Keratinocyte (primary cell): Measurements from ENCODE around the gene GPR3. TPM values are rescaled to one million over a fixed set of nuclear protein-coding genes. Genes with fewer than 3 reads are reported as not detected.

Experiments
- DNase-seq: peaks from one replicate; pipeline ENCODE4 v3.0.0-alpha.2; 2011; ENCODE audit warnings: low read depth, missing footprints, low spot score
- FAIRE-seq: peaks from 2 replicates; lab custom pipeline; 2011; peaks lifted over from hg19 to GRCh38; lab: Jason Lieb, UNC
- H2AFZ ChIP-seq: 2 replicates; pipeline ENCODE4 v1.6.0; 2012; ENCODE audit warnings: low read length, control low read depth, inconsistent platforms; ENCODE audit not compliant: control insufficient read depth
- H3K27ac ChIP-seq: 2 replicates; pipeline ENCODE4 v1.5.1; 2011; ENCODE audit warnings: low read length; ENCODE audit not compliant: control insufficient read depth, insufficient read depth
- H3K27me3 ChIP-seq: 3 replicates; pipeline ENCODE4 v1.6.0; 2011; ENCODE audit warnings: low read length; ENCODE audit not compliant: control insufficient read depth, insufficient read depth; ENCODE audit errors: extremely low read depth
- H3K36me3 ChIP-seq, 2 experiments: 2 replicates in 1 of 2; 3 replicates in 1 of 2; pipeline ENCODE4 v1.5.1; 2011; ENCODE audit warnings: low read length in 2 of 2, mild to moderate bottlenecking in 1 of 2; ENCODE audit not compliant: control insufficient read depth in 2 of 2, insufficient read depth in 2 of 2; ENCODE audit errors: extremely low read depth in 1 of 2
- H3K4me1 ChIP-seq: 3 replicates; pipeline ENCODE4 v1.5.1; 2011; ENCODE audit warnings: low read length; ENCODE audit not compliant: control insufficient read depth, insufficient read depth; ENCODE audit errors: extremely low read depth
- H3K4me2 ChIP-seq: 3 replicates; pipeline ENCODE4 v1.6.0; 2011; ENCODE audit warnings: low read depth, low read length; ENCODE audit not compliant: control insufficient read depth, insufficient read depth; ENCODE audit errors: extremely low read depth
- H3K4me3 ChIP-seq, 3 experiments: fragments of 200-600 bp in 1 of 3; sonication (generic) in 1 of 3; 2 replicates in 2 of 3; 3 replicates in 1 of 3; pipeline ENCODE4 v1.5.1; 2011 to 2016; ENCODE audit warnings: low read length in 3 of 3, mild to moderate bottlenecking in 3 of 3, control low read depth in 2 of 3, inconsistent platforms in 1 of 3, low read depth in 1 of 3, mixed read lengths in 1 of 3, mixed run types in 1 of 3, moderate library complexity in 1 of 3; ENCODE audit not compliant: control insufficient read depth in 2 of 3, insufficient read depth in 2 of 3; ENCODE audit errors: extremely low read depth in 1 of 3
- H3K79me2 ChIP-seq: 2 replicates; pipeline ENCODE4 v1.6.0; 2012; ENCODE audit warnings: low read length; ENCODE audit not compliant: control insufficient read depth, insufficient read depth
- H3K9ac ChIP-seq: 3 replicates; pipeline ENCODE4 v1.6.0; 2011; ENCODE audit warnings: low read length; ENCODE audit not compliant: control insufficient read depth, insufficient read depth; ENCODE audit errors: extremely low read depth
- H3K9me1 ChIP-seq: 3 replicates; pipeline ENCODE4 v1.6.0; 2011; ENCODE audit warnings: low read length; ENCODE audit not compliant: control insufficient read depth, insufficient read depth; ENCODE audit errors: extremely low read depth
- H3K9me3 ChIP-seq: 2 replicates; pipeline ENCODE4 v1.5.1; 2012; ENCODE audit warnings: low read depth, low read length; ENCODE audit not compliant: control insufficient read depth
- H4K20me1 ChIP-seq: 3 replicates; pipeline ENCODE4 v1.6.0; 2011; ENCODE audit warnings: low read length; ENCODE audit not compliant: control insufficient read depth, insufficient read depth; ENCODE audit errors: extremely low read depth
- EZH2 ChIP-seq: IDR thresholded peaks from one replicate; pipeline ENCODE4 v1.6.1; 2012; ENCODE audit warnings: inconsistent platforms, mild to moderate bottlenecking, low read length, moderate library complexity
- dilution Hi-C: fragments of 300-500 bp; cut with MboI; formaldehyde crosslinking; loops from one replicate; pipeline ENCODE4 v1.7.0; 2020; ENCODE audit warnings: low sequenced_read_pairs; ENCODE audit not compliant: extremely low pct_ligation_motif_present
- polyA plus RNA-seq, 5 experiments: library from polyadenylated mRNA; depleted of rRNA in 3 of 5; stranded (reverse) in 3 of 5; stranded (forward) in 1 of 5; unstranded in 1 of 5; fragments of >200 nt; gene quantifications; 1 replicate in 1 of 5; 2 replicates in 3 of 5; 3 replicates in 1 of 5; pipeline versions ENCODE4 v1.2.1 to v1.2.3, GENCODE V29; 2011 to 2012; ENCODE audit warnings: missing spikeins in 2 of 5, low read depth in 1 of 5, low replicate concordance in 1 of 5
- TF ChIP-seq, protein P1 (sequence below), 3 experiments: IDR thresholded peaks in 1 of 3; conservative IDR thresholded peaks in 1 of 3; optimal IDR thresholded peaks in 1 of 3; 2 replicates in 2 of 3; 3 replicates in 1 of 3; pipeline versions ENCODE3 to v1.5.1; 2011; ENCODE audit warnings: low read length in 3 of 3, mild to moderate bottlenecking in 3 of 3, moderate library complexity in 2 of 3, control low read depth in 1 of 3, inconsistent platforms in 1 of 3; ENCODE audit not compliant: insufficient read depth in 2 of 3; ENCODE audit errors: extremely low read depth in 1 of 3

The GPR3 gene
- polyA plus RNA-seq, 1 donor (not counting 4 experiments of a cell fraction or from before 2014, with no cell fraction given), result 1.4 TPM

DNA sequence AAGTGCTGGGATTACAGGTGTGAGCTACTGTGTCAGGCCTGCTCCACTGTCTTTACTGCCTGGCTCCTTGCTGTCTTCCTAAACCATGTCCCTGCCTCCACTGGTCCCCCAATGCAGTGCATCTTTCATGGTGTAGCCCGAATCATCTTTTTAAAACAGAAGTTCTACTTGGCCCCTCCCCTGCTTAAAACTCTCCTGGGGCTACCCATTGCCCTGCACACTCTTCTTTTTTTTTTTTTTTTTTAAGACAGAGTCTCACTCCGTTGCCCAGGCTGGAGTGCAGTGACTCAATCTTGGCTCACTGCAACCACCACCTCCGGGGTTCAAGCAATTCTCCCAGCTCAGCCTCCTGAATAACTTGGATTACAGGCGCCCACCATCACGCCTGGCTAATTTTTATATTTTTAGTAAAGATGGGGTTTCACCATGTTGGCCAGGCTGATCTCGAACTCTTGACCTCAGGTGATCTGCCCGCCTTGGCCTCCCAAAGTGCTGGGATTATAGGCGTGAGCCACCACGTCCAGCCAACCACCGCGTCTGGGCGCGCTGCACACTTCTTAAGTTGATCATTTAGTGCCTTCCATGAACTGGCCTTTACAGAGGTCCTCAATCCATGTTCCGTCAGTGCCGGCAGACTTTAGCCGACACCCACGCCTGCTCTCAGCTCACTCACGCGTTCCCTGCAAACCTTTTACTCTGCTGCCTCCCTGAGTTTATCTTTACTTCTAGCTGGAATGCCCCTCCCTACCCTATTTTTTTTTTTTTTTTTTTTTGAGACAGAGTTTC is 20.2 kb upstream of the GPR3 start:
- Histone ChIP-seq H3K4me1 (peaks cover 22% of the 10 kb centered on the region), H3K9me1 (no peaks in the 10 kb centered on the region), H4K20me1 (no peaks in the 10 kb centered on the region), H3K27me3 (no peaks in the 10 kb centered on the region), H3K9ac (no peak overlapping the region), H3K27ac (no peak overlapping the region), H3K9me3 (no peaks in the 10 kb centered on the region), H3K4me3 (no peak overlapping the region), H3K79me2 (no peaks in the 10 kb centered on the region), H3K36me3 (no peaks in the 10 kb centered on the region), H2AFZ (no peak overlapping the region), H3K4me2 (no peak overlapping the region)
- no peak for TF ChIP-seq EZH2
- TF ChIP-seq, protein P1, sequence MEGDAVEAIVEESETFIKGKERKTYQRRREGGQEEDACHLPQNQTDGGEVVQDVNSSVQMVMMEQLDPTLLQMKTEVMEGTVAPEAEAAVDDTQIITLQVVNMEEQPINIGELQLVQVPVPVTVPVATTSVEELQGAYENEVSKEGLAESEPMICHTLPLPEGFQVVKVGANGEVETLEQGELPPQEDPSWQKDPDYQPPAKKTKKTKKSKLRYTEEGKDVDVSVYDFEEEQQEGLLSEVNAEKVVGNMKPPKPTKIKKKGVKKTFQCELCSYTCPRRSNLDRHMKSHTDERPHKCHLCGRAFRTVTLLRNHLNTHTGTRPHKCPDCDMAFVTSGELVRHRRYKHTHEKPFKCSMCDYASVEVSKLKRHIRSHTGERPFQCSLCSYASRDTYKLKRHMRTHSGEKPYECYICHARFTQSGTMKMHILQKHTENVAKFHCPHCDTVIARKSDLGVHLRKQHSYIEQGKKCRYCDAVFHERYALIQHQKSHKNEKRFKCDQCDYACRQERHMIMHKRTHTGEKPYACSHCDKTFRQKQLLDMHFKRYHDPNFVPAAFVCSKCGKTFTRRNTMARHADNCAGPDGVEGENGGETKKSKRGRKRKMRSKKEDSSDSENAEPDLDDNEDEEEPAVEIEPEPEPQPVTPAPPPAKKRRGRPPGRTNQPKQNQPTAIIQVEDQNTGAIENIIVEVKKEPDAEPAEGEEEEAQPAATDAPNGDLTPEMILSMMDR (optimal IDR thresholded peaks at IDR 0.05 in 1 of 3, IDR thresholded peaks at IDR 0.05 in 1 of 3, conservative IDR thresholded peaks at IDR 0.05 in 1 of 3; ENCODE audit: extremely low read depth in 1 of 3, insufficient read depth in 2 of 3, low read length in 3 of 3), result peak in 1 of 3 experiments; percentile 32
- DNase-seq, result no peak
- dilution Hi-C loops, result no loop called here
- no peak for FAIRE-seq

DNA sequence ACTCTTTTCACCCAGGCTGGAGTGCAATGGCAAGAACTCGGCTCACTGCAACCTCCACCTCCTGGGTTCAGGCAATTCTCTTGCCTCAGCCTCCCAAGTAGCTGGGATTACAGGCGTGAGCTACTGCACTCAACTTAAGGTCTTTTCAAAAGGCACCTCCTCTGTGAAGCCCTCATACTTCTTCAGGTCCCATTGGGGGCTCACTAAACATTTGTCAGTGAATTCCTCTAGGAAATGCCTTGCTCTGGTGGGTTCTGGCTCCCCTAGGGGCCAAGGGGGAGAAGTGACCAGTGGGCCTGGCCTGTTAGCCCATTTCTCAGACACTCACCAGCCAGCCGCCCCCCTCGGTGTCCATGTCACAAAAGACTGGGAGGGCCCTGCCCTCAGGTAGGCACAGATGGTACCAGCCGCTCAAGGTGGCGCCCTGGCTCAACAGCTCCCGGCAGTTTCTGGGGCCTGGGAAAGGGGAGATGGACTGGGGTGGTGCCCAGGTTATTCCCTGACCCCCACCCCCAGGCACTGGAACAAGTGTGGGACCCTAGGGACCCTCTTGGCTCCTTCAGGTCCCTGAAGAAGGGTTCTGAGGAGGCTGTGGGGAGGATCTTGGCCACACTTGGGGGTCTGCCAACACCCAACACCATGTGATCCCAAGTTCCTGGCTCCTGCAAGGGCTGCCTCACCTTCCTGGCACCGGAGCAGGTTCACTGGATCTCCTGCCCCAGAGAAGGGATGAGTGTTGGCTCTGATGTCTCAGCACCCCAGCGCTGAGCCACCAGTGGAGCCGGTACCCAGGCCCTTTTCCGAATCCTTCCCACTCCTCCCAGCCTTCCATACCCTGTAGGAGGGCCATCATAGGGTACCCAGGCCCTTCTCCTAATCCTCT is 19.4 kb upstream of the GPR3 start:
- H3K4me1 ChIP-seq, result peaks cover 15% of the 10 kb centered on the region
- dilution Hi-C loops, result no loop called here
- no peak for FAIRE-seq
- H3K79me2 ChIP-seq, result no peaks in the 10 kb centered on the region
- H3K9ac ChIP-seq, result no peak overlapping the region
- no peaks in the 10 kb centered on the region for H3K9me3 ChIP-seq
- H3K4me2 ChIP-seq, result no peak overlapping the region
- TF ChIP-seq EZH2, result no peak
- TF ChIP-seq, protein P1 (optimal IDR thresholded peaks at IDR 0.05 in 1 of 3, IDR thresholded peaks at IDR 0.05 in 1 of 3, conservative IDR thresholded peaks at IDR 0.05 in 1 of 3; ENCODE audit: extremely low read depth in 1 of 3, insufficient read depth in 2 of 3, low read length in 3 of 3), result peak; percentile 13 to 47 (median 14)
- H3K27ac ChIP-seq, result no peak overlapping the region
- H3K36me3 ChIP-seq, result no peaks in the 10 kb centered on the region
- DNase-seq, result no peak
- H3K4me3 ChIP-seq, result no peak overlapping the region
- no peak overlapping the region for H2AFZ ChIP-seq
- H4K20me1 ChIP-seq, result no peaks in the 10 kb centered on the region
- H3K27me3 ChIP-seq, result no peaks in the 10 kb centered on the region
- no peaks in the 10 kb centered on the region for H3K9me1 ChIP-seq
